ENCODE results near the gene LILRA5.

LILRA5 gene

GRCh38 chr19:54352546-54352945 lies 39.6 kb upstream of the LILRA5 start:
- no peak overlapping the region for H3K4me3 ChIP-seq (ENCODE audit: low read depth, low read length)
- TF ChIP-seq CTCF (conservative IDR thresholded peaks at IDR 0.05; ENCODE audit: low read depth, low read length): no peak
- DNase-seq (ENCODE audit: low read depth): no peak

- DNase-seq (ENCODE audit: low read depth): no peak
- no peak for TF ChIP-seq CTCF (conservative IDR thresholded peaks at IDR 0.05; ENCODE audit: low read depth, low read length)
- no peak overlapping the region for H3K4me3 ChIP-seq (ENCODE audit: low read depth, low read length)
These were observed 39.1 kb upstream of the LILRA5 start for GRCh38 chr19:54352041-54352440.

GRCh38 chr19:54351474-54351873 lies 38.5 kb upstream of the LILRA5 start:
- H3K4me3 ChIP-seq (ENCODE audit: low read depth, low read length): no peak overlapping the region

GRCh38 chr19:54345938-54346386 lies 33.0 kb upstream of the LILRA5 start:
- DNase-seq (ENCODE audit: low read depth): no peak
- H3K4me3 ChIP-seq (ENCODE audit: low read depth, low read length): no peak overlapping the region
- TF ChIP-seq CTCF (conservative IDR thresholded peaks at IDR 0.05; ENCODE audit: low read depth, low read length): no peak

More at GRCh38 chr19:54351474-54351873, 38.5 kb upstream of the LILRA5 start:
- DNase-seq (ENCODE audit: low read depth): no peak
- TF ChIP-seq CTCF (conservative IDR thresholded peaks at IDR 0.05; ENCODE audit: low read depth, low read length): no peak

- no peak for TF ChIP-seq CTCF (conservative IDR thresholded peaks at IDR 0.05; ENCODE audit: low read depth, low read length)
- DNase-seq (ENCODE audit: low read depth): no peak
- no peak overlapping the region for H3K4me3 ChIP-seq (ENCODE audit: low read depth, low read length)
These were observed 30.9 kb upstream of the LILRA5 start for GRCh38 chr19:54343868-54344267.

- TF ChIP-seq CTCF (conservative IDR thresholded peaks at IDR 0.05; ENCODE audit: low read depth, low read length): no peak
- no peak overlapping the region for H3K4me3 ChIP-seq (ENCODE audit: low read depth, low read length)
- DNase-seq (ENCODE audit: low read depth): no peak
These were observed 28.3 kb upstream of the LILRA5 start for GRCh38 chr19:54341295-54341694.

GRCh38 chr19:54339646-54340358 lies 26.8 kb upstream of the LILRA5 start:
- no peak for TF ChIP-seq CTCF (conservative IDR thresholded peaks at IDR 0.05; ENCODE audit: low read depth, low read length)
- H3K4me3 ChIP-seq (ENCODE audit: low read depth, low read length): no peak overlapping the region
- DNase-seq (ENCODE audit: low read depth): no peak
